ENCODE measurements around the gene ASB18.

The ASB18 gene

DNA sequence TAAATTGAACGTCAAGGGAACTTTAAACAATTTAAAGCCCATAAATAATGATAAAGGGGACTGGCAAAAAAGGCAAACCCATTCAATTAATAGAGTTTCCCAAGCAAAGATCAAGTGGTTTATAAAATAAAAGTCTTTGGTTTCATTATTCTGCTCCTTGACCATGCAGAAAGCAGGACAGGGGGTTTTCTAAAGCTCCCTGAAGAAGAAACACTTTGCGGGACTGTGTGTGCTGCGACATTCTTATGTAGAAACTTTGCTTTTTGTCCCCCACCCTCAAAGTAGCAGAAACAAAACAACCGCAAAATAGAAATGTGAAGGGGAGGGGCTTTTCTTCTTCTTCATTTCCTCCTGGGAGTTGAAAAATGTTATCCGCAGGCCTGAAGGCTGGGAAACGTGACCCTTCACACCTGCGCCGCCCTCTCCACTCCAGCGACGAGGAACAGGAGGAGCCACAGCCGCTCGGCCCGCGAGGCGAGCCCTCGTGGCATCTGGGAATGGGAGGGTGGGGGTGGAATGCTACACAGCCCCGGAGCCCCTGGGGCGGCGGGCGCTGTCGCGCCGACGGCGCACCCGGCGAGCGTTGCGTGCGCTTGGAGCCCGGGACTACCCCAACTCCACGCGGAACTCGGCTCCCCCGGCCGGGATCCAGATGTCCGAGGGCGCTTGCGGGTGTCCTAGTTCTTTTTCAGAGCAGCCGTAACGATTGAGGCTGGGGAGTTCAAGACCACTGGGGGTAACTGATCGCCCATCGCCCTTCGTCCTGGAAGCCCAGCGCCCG lies 91.8 kb downstream of the ASB18 start:
- H3K4me3 ChIP-seq (ENCODE audit: low read depth, low read length): no peak overlapping the region
- DNase-seq (ENCODE audit: low read depth): no peak
- TF ChIP-seq, protein P1, sequence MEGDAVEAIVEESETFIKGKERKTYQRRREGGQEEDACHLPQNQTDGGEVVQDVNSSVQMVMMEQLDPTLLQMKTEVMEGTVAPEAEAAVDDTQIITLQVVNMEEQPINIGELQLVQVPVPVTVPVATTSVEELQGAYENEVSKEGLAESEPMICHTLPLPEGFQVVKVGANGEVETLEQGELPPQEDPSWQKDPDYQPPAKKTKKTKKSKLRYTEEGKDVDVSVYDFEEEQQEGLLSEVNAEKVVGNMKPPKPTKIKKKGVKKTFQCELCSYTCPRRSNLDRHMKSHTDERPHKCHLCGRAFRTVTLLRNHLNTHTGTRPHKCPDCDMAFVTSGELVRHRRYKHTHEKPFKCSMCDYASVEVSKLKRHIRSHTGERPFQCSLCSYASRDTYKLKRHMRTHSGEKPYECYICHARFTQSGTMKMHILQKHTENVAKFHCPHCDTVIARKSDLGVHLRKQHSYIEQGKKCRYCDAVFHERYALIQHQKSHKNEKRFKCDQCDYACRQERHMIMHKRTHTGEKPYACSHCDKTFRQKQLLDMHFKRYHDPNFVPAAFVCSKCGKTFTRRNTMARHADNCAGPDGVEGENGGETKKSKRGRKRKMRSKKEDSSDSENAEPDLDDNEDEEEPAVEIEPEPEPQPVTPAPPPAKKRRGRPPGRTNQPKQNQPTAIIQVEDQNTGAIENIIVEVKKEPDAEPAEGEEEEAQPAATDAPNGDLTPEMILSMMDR (IDR thresholded peaks at IDR 0.05; ENCODE audit: control insufficient read depth, extremely low read depth, insufficient read depth): no peak

GRCh38 chr2:236171680-236172254 lies 92.4 kb downstream of the ASB18 start:
- DNase-seq (ENCODE audit: low read depth): no peak
- H3K4me3 ChIP-seq (ENCODE audit: low read depth, low read length): no peak overlapping the region
- TF ChIP-seq, protein P1 (IDR thresholded peaks at IDR 0.05; ENCODE audit: control insufficient read depth, extremely low read depth, insufficient read depth): no peak

GRCh38 chr2:236171181-236171679 lies 93.0 kb downstream of the ASB18 start:
- no peak overlapping the region for H3K4me3 ChIP-seq (ENCODE audit: low read depth, low read length)
- DNase-seq (ENCODE audit: low read depth): no peak
- TF ChIP-seq, protein P1 (IDR thresholded peaks at IDR 0.05; ENCODE audit: control insufficient read depth, extremely low read depth, insufficient read depth): no peak

- DNase-seq (ENCODE audit: low read depth): no peak
- TF ChIP-seq, protein P1 (IDR thresholded peaks at IDR 0.05; ENCODE audit: control insufficient read depth, extremely low read depth, insufficient read depth): no peak
- H3K4me3 ChIP-seq (ENCODE audit: low read depth, low read length): no peak overlapping the region
Observed at GRCh38 chr2:236170590-236171165, 93.5 kb downstream of the ASB18 start.

- DNase-seq (ENCODE audit: low read depth): no peak
- TF ChIP-seq, protein P1 (IDR thresholded peaks at IDR 0.05; ENCODE audit: control insufficient read depth, extremely low read depth, insufficient read depth): no peak
- H3K4me3 ChIP-seq (ENCODE audit: low read depth, low read length): no peak overlapping the region
Observed at GRCh38 chr2:236169741-236170589, 94.2 kb downstream of the ASB18 start.

GRCh38 chr2:236169151-236169721 lies 95.0 kb downstream of the ASB18 start:
- DNase-seq (ENCODE audit: low read depth): no peak
- TF ChIP-seq, protein P1 (IDR thresholded peaks at IDR 0.05; ENCODE audit: control insufficient read depth, extremely low read depth, insufficient read depth): no peak
- no peak overlapping the region for H3K4me3 ChIP-seq (ENCODE audit: low read depth, low read length)
